Testis (tissue), 3 donors: ENCODE data around the gene KIF2B. TPM values are rescaled to one million over a fixed set of nuclear protein-coding genes. Genes with fewer than 3 reads are reported as not detected.

Source experiments
- DNase-seq: peaks from one replicate; pipeline ENCODE4 v3.0.0-alpha.2; 2019
- H3K27ac ChIP-seq, 2 donors: fragments of 200-600 bp; sonication (generic); one replicate each; pipeline ENCODE4 v1.5.1; 2019
- H3K27me3 ChIP-seq: fragments of 200-600 bp; sonication (generic); one replicate; pipeline ENCODE4 v1.5.1; 2019
- H3K36me3 ChIP-seq: fragments of 200-600 bp; sonication (generic); one replicate; pipeline ENCODE4 v1.5.1; 2017; ENCODE audit warnings: low read depth; ENCODE audit errors: missing control alignments
- H3K4me1 ChIP-seq: fragments of 200-600 bp; sonication (generic); one replicate; pipeline ENCODE4 v1.5.1; 2019
- H3K4me3 ChIP-seq, 2 donors: fragments of 200-600 bp; sonication (generic); one replicate each; pipeline ENCODE4 v1.5.1; 2017 to 2019
- H3K9me3 ChIP-seq: fragments of 200-600 bp; sonication (generic); one replicate; pipeline ENCODE4 v1.5.1; 2017
- POLR2A ChIP-seq: fragments of 450-650 bp; IDR thresholded peaks from one replicate; pipeline ENCODE4 v1.6.1; 2017; ENCODE audit warnings: antibody characterized with exemption, mild to moderate bottlenecking, moderate library complexity
- WGBS, 2 donors: methylation state at CpG; one replicate each; pipeline ENCODE4 v1.1.5; 2018; 5-methylcytosine and 5-hydroxymethylcytosine counted together
- intact Hi-C: fragments of 100-400 bp; cut with DNase I; formaldehyde crosslinking; loops from one replicate; pipeline ENCODE4 v1.15.1; 2023; ENCODE audit warnings: low total_unique reads
- polyA plus RNA-seq: library from polyadenylated mRNA; stranded (reverse); fragments of 350-450 nt; fragmentation: Illumina TruSeq; extraction: RNeasy Lipid Tissue Mini Kit (QIAGEN cat#74804); gene quantifications from one replicate; pipeline ENCODE4 v1.2.3, GENCODE V29; 2014; ENCODE audit warnings: low read depth, low replicate concordance; ENCODE audit not compliant: insufficient read depth
- total RNA-seq, 2 donors: library from RNA; depleted of rRNA; stranded (reverse); fragments of >200 nt; gene quantifications; one replicate each; pipeline ENCODE4 v1.2.3, GENCODE V29; 2016
- TF ChIP-seq, protein P1 (sequence below), 3 experiments: fragments of 450-650 bp in 2 of 3; fragments of 200-600 bp in 1 of 3; sonication (generic) in 1 of 3; IDR thresholded peaks; one replicate each; pipeline ENCODE4 v1.5.1; 2016 to 2019; ENCODE audit warnings: antibody characterized with exemption in 3 of 3, mild to moderate bottlenecking in 2 of 3, moderate library complexity in 1 of 3

KIF2B gene
- total and polyA plus RNA-seq, 3 donors from 2014 or later: 37.0 to 191 (median 92.8) TPM

DNA sequence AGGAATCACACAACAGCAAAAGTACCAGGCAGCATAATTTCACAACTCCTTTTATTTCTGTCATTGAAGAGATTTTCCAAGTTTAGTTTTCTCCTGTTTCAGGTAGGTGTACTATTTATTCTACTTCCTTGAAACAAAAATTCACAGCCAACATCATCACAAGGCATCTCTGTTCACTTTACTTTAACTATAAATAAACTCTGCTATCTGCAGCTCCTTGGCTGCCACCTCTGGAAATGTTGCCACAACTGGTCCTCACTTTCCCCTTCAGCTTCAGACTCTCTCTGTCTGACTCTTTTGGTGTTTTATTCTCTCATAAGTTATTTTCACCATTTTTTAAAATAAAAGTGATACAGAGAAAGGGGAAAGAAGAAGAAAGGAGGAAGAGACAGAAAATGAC lies 27.9 kb upstream of the KIF2B start:
- H3K27me3 ChIP-seq: no peaks in the 10 kb centered on the region
- no peaks in the 10 kb centered on the region for H3K4me1 ChIP-seq
- DNase-seq: no peak
- no peak overlapping the region for H3K27ac ChIP-seq
- TF ChIP-seq, protein P1, sequence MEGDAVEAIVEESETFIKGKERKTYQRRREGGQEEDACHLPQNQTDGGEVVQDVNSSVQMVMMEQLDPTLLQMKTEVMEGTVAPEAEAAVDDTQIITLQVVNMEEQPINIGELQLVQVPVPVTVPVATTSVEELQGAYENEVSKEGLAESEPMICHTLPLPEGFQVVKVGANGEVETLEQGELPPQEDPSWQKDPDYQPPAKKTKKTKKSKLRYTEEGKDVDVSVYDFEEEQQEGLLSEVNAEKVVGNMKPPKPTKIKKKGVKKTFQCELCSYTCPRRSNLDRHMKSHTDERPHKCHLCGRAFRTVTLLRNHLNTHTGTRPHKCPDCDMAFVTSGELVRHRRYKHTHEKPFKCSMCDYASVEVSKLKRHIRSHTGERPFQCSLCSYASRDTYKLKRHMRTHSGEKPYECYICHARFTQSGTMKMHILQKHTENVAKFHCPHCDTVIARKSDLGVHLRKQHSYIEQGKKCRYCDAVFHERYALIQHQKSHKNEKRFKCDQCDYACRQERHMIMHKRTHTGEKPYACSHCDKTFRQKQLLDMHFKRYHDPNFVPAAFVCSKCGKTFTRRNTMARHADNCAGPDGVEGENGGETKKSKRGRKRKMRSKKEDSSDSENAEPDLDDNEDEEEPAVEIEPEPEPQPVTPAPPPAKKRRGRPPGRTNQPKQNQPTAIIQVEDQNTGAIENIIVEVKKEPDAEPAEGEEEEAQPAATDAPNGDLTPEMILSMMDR (IDR thresholded peaks at IDR 0.05): no peak
- no peak for TF ChIP-seq POLR2A
- intact Hi-C loops: no loop called here
- H3K9me3 ChIP-seq: no peaks in the 10 kb centered on the region
- H3K36me3 ChIP-seq: no peaks in the 10 kb centered on the region
- H3K4me3 ChIP-seq: no peak overlapping the region

DNA sequence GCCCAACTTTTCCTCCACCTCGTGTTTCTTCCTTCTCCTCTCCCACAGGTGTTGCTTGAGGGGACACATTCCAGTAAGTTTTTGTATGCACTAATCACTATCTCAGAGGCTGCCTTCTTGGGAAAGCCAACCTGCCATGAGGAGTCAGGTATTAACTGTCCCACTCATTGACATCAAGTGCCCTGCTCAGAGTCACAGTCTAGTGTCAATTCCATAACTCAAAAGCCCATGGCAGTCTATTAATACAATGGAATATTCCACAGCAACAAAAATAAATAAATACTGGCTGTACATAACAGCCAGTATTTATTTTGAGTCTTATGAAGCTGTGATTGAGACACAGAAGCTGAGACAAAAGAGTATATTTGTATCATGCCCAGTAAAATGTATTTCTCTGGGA lies 26.1 kb upstream of the KIF2B start:
- no peaks in the 10 kb centered on the region for H3K36me3 ChIP-seq
- no peaks in the 10 kb centered on the region for H3K4me1 ChIP-seq
- H3K27ac ChIP-seq: no peak overlapping the region
- no peaks in the 10 kb centered on the region for H3K9me3 ChIP-seq
- no peaks in the 10 kb centered on the region for H3K27me3 ChIP-seq
- WGBS, 2 donors: 39 to 73% methylated on average over 1 of the region's 1 CpG
- TF ChIP-seq, protein P1 (IDR thresholded peaks at IDR 0.05): no peak
- TF ChIP-seq POLR2A: no peak
- H3K4me3 ChIP-seq: no peak overlapping the region
- intact Hi-C loops: no loop called here
- no peak for DNase-seq

DNA sequence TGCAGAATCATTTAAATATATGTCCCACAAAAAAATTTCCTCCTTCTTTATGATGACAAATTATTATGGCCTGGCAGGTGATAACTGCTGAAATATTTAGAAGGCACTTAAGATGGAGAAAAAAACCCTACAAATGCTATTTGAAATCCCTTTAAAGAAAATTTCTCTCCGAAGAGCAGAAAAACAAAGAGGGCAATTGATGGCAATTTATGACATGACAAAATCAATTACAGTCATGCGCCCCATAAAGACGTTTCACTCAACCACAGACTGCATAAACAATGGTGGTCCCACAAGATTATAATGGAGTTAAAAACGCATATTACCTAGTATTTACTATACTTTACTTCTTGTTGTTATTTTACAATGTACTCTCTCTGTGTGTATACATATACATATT lies 25.2 kb upstream of the KIF2B start:
- 67 to 68% methylated on average over 4 of the region's 4 CpGs for WGBS, 2 donors
- H3K9me3 ChIP-seq: no peaks in the 10 kb centered on the region
- H3K36me3 ChIP-seq: no peaks in the 10 kb centered on the region
- intact Hi-C loops: no loop called here
- H3K4me1 ChIP-seq: no peaks in the 10 kb centered on the region
- no peaks in the 10 kb centered on the region for H3K27me3 ChIP-seq
- no peak overlapping the region for H3K4me3 ChIP-seq
- TF ChIP-seq, protein P1 (IDR thresholded peaks at IDR 0.05): no peak
- no peak for TF ChIP-seq POLR2A
- H3K27ac ChIP-seq: no peak overlapping the region
- DNase-seq: no peak

DNA sequence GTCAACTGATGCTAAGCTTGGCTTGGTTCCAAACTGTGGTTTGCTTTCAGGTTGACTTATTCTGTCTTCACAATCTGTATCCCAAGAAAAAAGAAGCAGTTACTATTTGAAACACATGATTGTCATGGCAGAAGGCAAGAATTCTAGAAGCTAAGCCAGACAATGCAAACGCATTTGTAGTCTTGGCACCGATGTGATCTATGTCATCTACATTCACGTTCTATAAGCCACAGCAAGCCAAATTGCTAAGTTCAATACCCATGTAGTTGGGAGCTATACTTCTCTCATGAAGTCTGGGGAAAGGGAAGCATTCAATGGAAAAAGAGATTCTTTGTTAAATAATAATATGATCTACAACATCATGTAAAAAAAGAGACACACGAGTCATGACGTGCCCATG lies 18.3 kb upstream of the KIF2B start:
- 90 to 91% methylated on average over 5 of the region's 5 CpGs for WGBS, 2 donors
- H3K4me3 ChIP-seq: no peak overlapping the region
- no peaks in the 10 kb centered on the region for H3K27me3 ChIP-seq
- no peaks in the 10 kb centered on the region for H3K36me3 ChIP-seq
- DNase-seq: no peak
- no peak overlapping the region for H3K27ac ChIP-seq
- H3K9me3 ChIP-seq: no peaks in the 10 kb centered on the region
- intact Hi-C loops: no loop called here
- TF ChIP-seq, protein P1 (IDR thresholded peaks at IDR 0.05): no peak
- no peak for TF ChIP-seq POLR2A
- H3K4me1 ChIP-seq: peaks cover 3% of the 10 kb centered on the region

DNA sequence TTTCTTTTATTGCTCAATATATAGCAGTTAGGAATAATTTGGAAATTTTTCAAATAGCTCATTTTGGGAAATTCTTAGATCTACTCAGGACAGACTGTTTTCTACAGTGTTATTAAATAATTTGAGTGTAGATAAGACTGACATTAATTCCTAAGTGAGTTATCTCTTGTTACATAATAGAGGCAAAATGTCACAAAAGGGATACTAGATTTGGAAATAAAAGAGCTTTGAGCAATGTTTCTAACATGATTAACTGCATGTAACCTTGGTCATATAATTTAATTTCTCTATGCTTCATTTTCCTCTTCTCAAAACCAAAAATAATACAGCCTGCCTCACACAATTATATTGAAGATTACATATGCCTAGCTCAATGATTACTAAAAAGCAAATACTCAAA lies 16.3 kb upstream of the KIF2B start:
- H3K36me3 ChIP-seq: no peaks in the 10 kb centered on the region
- H3K4me1 ChIP-seq: peaks cover 3% of the 10 kb centered on the region
- no peak for DNase-seq
- no peak overlapping the region for H3K4me3 ChIP-seq
- intact Hi-C loops: no loop called here
- H3K27ac ChIP-seq: no peak overlapping the region
- H3K9me3 ChIP-seq: no peaks in the 10 kb centered on the region
- no peak for TF ChIP-seq POLR2A
- TF ChIP-seq, protein P1 (IDR thresholded peaks at IDR 0.05): no peak
- no peaks in the 10 kb centered on the region for H3K27me3 ChIP-seq
